Fibroblast of mammary gland (primary cell): ENCODE measurements around the gene CHSY1.
A peak's percentile ranks its signal among the peaks of the same experiment; 100 is the strongest.

Source experiments
- DNase-seq: peaks from one replicate; pipeline ENCODE4 v3.0.0-alpha.2; 2010; ENCODE audit warnings: low read depth
- H3K4me3 ChIP-seq: 2 replicates; pipeline ENCODE4 v1.5.1; 2011; ENCODE audit warnings: low read depth, mild to moderate bottlenecking, low read length, moderate library complexity; ENCODE audit not compliant: control insufficient read depth
- CTCF ChIP-seq: conservative IDR thresholded peaks from 2 replicates; pipeline ENCODE4 v1.5.1; 2011; ENCODE audit warnings: low read depth, low read length, inconsistent platforms; ENCODE audit not compliant: control insufficient read depth, insufficient read depth

Gene CHSY1

DNA sequence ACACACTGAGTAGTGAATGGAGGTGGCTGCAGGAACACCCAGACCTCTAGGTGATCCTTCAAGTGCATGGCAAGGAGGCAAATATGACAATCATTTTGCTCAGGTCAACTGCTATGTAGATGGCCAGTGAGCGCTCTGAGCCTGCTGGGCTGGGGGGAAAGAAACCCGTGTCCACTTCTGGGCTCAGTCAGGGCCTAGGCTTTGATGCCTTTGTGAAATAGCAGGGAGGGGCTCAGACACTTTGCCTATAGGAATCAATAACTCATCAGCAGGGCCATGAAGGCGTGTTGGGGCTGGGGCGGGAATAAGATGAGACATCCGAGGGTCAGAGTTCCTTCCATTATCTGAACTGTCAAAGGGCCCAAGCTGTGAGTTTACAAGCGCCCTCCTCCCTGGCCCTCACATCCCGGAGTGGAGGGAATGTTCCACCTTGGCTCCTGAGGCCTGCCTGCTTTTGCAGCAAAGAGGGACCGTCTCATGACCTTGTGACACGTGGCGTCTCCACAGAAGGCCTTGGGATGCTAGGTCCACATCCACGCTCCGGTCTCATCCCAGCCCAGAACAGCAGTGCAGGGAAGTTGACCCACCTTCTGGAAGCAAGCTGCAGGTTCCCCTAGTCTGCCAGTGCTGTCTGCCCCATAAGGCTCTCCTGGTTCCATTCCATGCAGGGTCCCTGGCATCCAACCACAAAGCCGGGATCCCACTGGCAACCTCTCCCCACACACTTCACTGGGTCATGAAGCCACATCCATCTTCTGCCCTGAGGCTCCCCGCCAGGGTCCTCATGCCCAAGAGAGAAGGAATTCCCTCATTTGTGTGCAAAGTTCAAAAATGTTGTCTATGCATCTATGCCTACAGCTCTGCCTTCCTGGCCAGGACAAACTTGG is 78.4 kb downstream of the CHSY1 start:
- DNase-seq, result no peak
- TF ChIP-seq CTCF, result no peak

GRCh38 chr15:101172501-101173071 is 79.3 kb downstream of the CHSY1 start:
- no peak overlapping the region for H3K4me3 ChIP-seq
- DNase-seq, result no peak
- TF ChIP-seq CTCF, result no peak

More for the DNA sequence above, 78.4 kb downstream of the CHSY1 start:
- no peak overlapping the region for H3K4me3 ChIP-seq

DNA sequence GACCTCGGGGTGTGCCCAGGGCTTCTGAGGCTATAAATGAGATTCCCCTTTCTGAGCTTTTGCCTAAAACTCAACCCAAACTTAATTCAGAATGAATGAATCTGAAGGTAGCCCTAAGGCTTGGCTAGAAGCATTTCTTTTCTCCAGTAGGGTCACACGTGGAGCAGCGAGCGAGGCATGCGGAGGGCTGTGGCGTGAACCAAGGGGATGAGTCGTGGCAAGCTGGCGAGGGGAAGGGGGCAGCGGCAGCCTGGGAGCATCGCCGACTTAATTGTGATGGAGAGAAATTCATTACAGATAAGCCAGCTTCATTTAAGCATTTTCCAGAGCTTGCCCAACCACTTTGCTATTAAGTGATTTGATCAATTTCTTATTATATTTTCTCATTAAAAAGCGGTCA is 79.9 kb downstream of the CHSY1 start:
- no peak for TF ChIP-seq CTCF
- DNase-seq, result no peak
- H3K4me3 ChIP-seq, result no peak overlapping the region

DNA sequence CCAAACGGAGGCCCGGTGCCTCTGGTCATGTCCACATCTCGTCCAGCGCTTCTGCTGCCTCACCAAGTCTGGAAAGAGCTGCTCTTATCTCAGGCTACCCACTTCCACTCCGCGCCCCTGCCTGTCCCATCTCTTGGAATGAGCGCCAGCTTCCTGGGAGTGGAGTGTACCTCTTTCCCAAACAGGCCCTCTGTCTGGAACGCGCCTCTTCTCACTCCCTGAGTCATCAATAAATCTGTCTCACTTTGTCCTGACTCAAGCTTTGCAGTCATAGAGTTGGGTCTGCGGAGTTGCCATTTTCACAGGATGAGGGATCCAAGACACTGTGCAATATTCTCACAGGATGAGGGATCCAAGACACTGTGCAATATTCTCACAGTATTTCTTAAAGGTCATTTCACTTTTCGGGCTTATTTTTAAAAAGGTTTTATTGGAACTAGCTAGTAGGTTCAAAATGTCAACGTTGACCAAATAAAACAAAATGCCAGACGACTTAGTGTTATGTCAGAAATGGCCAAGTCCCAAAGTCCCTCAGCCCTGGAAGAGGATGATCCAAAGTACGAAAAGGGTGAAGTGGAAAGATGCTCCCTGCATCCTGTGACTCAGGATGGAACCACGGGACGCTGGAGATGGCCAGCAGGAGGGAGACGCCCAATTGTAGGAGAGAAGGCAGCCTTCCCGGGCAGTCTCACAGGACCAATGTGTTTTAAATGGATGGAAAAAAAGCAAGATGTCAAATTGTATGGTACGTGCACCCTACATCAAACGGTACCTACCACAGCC is 81.1 kb downstream of the CHSY1 start:
- no peak overlapping the region for H3K4me3 ChIP-seq
- peak; percentile 96 for DNase-seq
- TF ChIP-seq CTCF, result no peak

DNA sequence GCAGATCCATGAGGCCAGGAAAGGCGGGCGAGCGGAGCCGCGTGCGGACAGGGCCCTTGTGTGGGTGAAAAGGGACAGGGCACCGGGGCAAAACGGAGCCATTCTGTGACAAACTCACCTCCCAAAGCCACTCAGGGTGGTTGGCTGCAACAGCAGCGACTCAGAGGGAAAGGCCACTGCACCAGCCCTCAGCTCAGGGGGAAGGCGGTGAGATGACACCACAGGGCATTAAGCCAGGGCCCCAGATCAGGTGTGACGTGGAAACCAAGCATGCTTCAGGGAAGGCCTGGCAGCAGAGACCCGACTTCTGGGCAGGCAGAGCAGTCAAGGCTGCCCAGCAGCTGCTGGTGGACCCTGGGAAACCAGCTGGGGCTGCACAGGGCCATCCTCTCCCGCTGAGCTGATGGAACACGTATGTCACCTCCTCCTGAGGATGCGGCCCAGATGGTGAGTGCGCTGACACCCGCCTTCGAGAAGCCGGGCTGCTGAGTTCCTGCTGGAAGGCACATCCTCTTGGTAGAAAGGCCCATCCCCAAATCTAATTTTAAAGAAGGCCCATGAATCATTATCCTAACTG is 82.3 kb downstream of the CHSY1 start:
- no peak for TF ChIP-seq CTCF
- DNase-seq, result peak; percentile 50
- no peak overlapping the region for H3K4me3 ChIP-seq

- no peak for TF ChIP-seq CTCF
- DNase-seq, result no peak
Measured at GRCh38 chr15:101168898-101169494, 82.9 kb downstream of the CHSY1 start.

More at GRCh38 chr15:101168898-101169494, 82.9 kb downstream of the CHSY1 start:
- H3K4me3 ChIP-seq, result no peak overlapping the region
